ENCODE data around the gene PAX6.

Gene PAX6

DNA sequence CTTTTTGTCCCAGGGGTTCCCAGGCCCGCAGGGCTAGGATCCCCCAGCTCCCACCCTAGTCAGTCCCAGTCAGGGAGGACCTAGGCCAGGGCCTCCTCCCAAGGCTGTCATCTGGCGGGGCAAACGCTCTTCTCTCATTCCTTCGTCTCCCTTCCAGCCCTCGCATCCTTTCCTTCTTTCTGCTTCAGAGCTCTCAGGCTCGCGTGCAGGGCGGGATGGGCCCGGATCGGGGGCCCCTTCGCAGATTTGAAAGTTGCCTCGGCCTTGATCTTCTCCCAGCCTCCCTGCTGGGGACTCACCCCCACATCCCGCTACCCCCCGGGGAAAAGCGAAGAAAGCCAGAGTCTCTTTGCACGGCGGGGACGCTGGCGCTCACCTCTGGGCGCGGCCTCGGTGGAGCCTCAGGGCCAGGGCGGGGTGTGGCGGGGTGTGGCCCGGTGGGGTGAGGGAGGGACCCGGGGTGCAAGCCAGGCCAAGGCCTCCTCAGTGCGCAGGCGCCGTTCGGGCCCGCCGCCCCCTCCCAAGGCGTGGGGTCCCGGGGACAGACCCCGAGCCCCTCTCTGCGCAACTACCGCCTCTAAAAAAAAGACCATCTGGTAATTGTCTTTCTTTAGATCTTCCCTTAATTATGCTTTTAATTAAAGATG is 14.8 kb upstream of the PAX6 start:
- TF ChIP-seq SIN3A (IDR thresholded peaks at IDR 0.05; ENCODE audit: borderline replicate concordance, insufficient read depth, low read length) = no peak
- TF ChIP-seq, protein P1, sequence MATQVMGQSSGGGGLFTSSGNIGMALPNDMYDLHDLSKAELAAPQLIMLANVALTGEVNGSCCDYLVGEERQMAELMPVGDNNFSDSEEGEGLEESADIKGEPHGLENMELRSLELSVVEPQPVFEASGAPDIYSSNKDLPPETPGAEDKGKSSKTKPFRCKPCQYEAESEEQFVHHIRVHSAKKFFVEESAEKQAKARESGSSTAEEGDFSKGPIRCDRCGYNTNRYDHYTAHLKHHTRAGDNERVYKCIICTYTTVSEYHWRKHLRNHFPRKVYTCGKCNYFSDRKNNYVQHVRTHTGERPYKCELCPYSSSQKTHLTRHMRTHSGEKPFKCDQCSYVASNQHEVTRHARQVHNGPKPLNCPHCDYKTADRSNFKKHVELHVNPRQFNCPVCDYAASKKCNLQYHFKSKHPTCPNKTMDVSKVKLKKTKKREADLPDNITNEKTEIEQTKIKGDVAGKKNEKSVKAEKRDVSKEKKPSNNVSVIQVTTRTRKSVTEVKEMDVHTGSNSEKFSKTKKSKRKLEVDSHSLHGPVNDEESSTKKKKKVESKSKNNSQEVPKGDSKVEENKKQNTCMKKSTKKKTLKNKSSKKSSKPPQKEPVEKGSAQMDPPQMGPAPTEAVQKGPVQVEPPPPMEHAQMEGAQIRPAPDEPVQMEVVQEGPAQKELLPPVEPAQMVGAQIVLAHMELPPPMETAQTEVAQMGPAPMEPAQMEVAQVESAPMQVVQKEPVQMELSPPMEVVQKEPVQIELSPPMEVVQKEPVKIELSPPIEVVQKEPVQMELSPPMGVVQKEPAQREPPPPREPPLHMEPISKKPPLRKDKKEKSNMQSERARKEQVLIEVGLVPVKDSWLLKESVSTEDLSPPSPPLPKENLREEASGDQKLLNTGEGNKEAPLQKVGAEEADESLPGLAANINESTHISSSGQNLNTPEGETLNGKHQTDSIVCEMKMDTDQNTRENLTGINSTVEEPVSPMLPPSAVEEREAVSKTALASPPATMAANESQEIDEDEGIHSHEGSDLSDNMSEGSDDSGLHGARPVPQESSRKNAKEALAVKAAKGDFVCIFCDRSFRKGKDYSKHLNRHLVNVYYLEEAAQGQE (IDR thresholded peaks at IDR 0.05; ENCODE audit: insufficient read depth in 1 of 2, low read depth in 2 of 2, low read length in 2 of 2) = no peak
- no peak for TF ChIP-seq FOXP2 (optimal IDR thresholded peaks at IDR 0.05; ENCODE audit: borderline replicate concordance, extremely low read depth, extremely low read length, insufficient read depth)
- TF ChIP-seq POLR2AphosphoS5 (IDR thresholded peaks at IDR 0.05; ENCODE audit: low read depth, low read length) = no peak
- TF ChIP-seq TAF1 (IDR thresholded peaks at IDR 0.05; ENCODE audit: borderline replicate concordance, insufficient read depth, low read length) = no peak

DNA sequence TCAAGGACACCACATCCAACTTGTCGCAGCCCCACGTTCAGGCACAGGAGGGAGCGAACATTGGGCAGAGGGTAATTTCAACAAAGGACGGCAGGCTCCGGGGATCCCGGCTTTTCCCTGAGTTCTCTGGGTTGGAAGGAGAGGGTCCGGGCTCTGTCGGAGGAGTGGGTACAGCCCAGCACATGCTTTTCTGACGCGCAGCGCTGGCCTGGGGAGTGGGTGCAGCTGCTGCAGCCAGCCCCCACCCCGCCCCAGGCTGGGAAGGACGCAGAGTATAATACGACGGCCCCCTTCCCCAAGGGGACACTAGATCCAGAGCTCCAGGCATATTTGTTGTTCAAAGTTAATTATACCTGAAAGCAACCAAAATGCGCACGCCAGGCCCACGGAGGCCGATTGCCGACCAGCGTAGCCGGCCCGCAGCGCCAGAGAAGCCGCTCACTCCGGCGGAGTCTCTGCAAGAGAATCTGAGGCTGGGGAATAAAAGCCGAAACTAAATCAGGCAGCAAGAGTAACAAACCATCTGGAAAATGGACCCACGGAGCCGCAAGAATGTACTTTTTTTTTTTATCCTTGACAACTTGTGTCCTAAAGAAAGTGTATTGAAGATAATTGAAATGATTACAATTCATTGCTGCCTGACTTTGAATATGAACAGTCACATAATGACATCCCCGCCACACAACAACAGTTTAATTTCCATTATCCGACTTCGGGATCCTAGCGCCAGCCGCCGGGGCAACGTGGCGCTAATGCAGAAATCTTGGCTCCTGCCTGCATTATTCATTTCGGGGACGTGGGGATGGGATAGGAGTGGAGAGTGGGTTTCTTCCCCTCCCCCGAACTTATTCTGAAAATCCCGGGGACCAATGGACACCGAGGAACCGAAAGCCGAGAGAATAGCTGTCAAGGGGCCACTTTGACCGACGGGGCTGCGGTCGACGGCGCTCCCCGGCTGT is 14.0 kb upstream of the PAX6 start:
- TF ChIP-seq TAF1 (IDR thresholded peaks at IDR 0.05; ENCODE audit: borderline replicate concordance, insufficient read depth, low read length) = no peak
- TF ChIP-seq, protein P1 (IDR thresholded peaks at IDR 0.05; ENCODE audit: insufficient read depth in 1 of 2, low read depth in 2 of 2, low read length in 2 of 2) = no peak
- TF ChIP-seq SIN3A (IDR thresholded peaks at IDR 0.05; ENCODE audit: borderline replicate concordance, insufficient read depth, low read length) = no peak
- no peak for TF ChIP-seq FOXP2 (optimal IDR thresholded peaks at IDR 0.05; ENCODE audit: borderline replicate concordance, extremely low read depth, extremely low read length, insufficient read depth)
- no peak for TF ChIP-seq POLR2AphosphoS5 (IDR thresholded peaks at IDR 0.05; ENCODE audit: low read depth, low read length)

DNA sequence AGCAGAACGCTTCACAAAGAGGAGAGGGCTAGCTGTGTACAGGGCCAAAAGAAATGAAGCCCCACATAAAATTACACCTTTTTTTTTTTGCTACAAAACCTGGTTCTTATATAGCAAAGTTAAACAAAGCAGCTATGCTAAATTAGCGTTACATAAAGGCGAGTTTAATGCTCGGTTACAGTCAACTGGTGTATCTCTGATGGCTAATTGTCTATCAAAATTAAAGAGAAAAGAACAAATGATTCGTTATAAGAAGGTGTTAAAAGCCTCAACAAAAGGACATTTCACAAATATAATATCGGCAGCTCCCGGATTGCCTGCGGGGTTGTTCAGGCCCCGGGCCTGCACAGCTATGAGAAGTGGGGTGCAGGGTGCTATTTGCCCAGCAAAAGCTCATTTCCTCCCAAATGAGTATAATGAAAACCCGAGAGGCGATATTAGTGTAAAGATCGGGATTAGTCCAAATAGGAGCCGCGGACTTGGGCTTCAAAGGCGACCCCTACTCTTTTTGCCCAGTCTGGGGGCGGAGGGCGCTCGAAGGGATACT is 13.3 kb upstream of the PAX6 start:
- TF ChIP-seq SIN3A (IDR thresholded peaks at IDR 0.05; ENCODE audit: borderline replicate concordance, insufficient read depth, low read length) (no peak), POLR2AphosphoS5 (IDR thresholded peaks at IDR 0.05; ENCODE audit: low read depth, low read length) (no peak), TAF1 (IDR thresholded peaks at IDR 0.05; ENCODE audit: borderline replicate concordance, insufficient read depth, low read length) (no peak), FOXP2 (optimal IDR thresholded peaks at IDR 0.05; ENCODE audit: borderline replicate concordance, extremely low read depth, extremely low read length, insufficient read depth) (no peak)
- TF ChIP-seq, protein P1 (IDR thresholded peaks at IDR 0.05; ENCODE audit: insufficient read depth in 1 of 2, low read depth in 2 of 2, low read length in 2 of 2) = no peak

DNA sequence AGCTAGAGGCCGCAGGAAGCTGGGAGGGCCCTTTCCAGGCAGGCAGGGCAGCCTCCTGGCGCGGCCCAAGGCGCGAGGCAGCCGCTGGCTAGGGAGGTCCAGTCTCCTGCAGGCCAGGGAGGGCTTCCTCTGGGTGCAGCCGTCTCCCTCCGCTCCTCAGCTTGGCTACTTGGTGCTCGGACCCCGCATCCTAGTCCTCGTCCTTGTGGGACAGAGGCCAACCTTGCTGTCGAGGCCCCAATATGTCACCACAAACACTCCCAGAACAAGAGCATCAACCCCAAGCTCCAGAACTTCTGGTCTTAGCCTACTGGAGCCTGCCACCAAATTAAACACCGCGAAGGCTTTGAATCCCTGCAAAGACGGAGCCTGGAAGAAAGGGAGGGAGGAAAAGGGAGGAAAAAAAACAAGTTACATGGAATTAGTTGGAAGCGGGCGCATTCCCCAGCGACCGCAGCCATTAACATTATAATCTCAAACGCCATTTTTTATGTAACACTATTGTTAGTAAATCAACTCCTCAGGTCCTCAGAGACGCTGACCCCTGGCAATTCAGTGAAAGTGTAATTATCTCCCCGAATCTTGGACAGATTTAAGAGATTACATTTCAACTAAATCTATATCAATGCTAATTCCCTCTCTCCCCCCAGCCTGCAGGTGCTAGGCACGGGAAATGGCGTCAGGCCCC is 12.7 kb upstream of the PAX6 start:
- TF ChIP-seq FOXP2 (optimal IDR thresholded peaks at IDR 0.05; ENCODE audit: borderline replicate concordance, extremely low read depth, extremely low read length, insufficient read depth) (no peak), SIN3A (IDR thresholded peaks at IDR 0.05; ENCODE audit: borderline replicate concordance, insufficient read depth, low read length) (no peak), POLR2AphosphoS5 (IDR thresholded peaks at IDR 0.05; ENCODE audit: low read depth, low read length) (no peak), TAF1 (IDR thresholded peaks at IDR 0.05; ENCODE audit: borderline replicate concordance, insufficient read depth, low read length) (no peak)
- TF ChIP-seq, protein P1 (IDR thresholded peaks at IDR 0.05; ENCODE audit: insufficient read depth in 1 of 2, low read depth in 2 of 2, low read length in 2 of 2) = no peak
